GM20000 (cell line): ENCODE data around the gene GPR152.
"Not testable (repeated sequence)": the region's sequence is repeated elsewhere in the genome, so short reads cannot be mapped to it uniquely, and the experiment has no call there.

Experiments
- DNase-seq: peaks from one replicate; pipeline ENCODE4 v3.0.0; 2012; ENCODE audit warnings: low spot score
- CTCF ChIP-seq: IDR thresholded peaks from 2 replicates; pipeline ENCODE4 v1.5.1; 2012; ENCODE audit warnings: mild to moderate bottlenecking, control low read depth; ENCODE audit errors: extremely low read depth, missing control alignments

The GPR152 gene

GRCh38 chr11:67433536-67434394 lies 18.8 kb downstream of the GPR152 start:
- no peak for DNase-seq
- no peak for TF ChIP-seq CTCF

GRCh38 chr11:67432655-67433349 lies 19.7 kb downstream of the GPR152 start:
- DNase-seq = no peak
- no peak for TF ChIP-seq CTCF

GRCh38 chr11:67431346-67432249 lies 20.9 kb downstream of the GPR152 start:
- no peak for TF ChIP-seq CTCF
- no peak for DNase-seq

- DNase-seq = no peak
- no peak for TF ChIP-seq CTCF
Measured at GRCh38 chr11:67429722-67430121, 22.8 kb downstream of the GPR152 start.

- no peak for TF ChIP-seq CTCF
- no peak for DNase-seq
Measured at GRCh38 chr11:67429038-67429668, 23.4 kb downstream of the GPR152 start.

GRCh38 chr11:67428052-67429001 lies 24.2 kb downstream of the GPR152 start, which contains the start of gene RPS6KB2:
Gene RPS6KB2, plus strand, starts transcription at chr11:67428494. Its CDS starts 52 bp downstream, at chr11:67428546.
- no peak for TF ChIP-seq CTCF
- peak; percentile 99 for DNase-seq

GRCh38 chr11:67427364-67427859 lies 25.1 kb downstream of the GPR152 start:
- not testable (repeated sequence) for DNase-seq
